ENCODE data around the gene YTHDC2. TPM values are rescaled to one million over a fixed set of nuclear protein-coding genes. Genes with fewer than 3 reads are reported as not detected.

The YTHDC2 gene
- total RNA-seq, 2 donors from 2014 or later = 20.8 to 36.9 TPM

GRCh38 chr5:113531481-113532159, 18.1 kb downstream of the YTHDC2 start:
- intact Hi-C loops (cut with DNase I) = no loop called here
- WGBS, 2 donors = 98 to 100% methylated on average over 2 of the region's 2 CpGs
- DNase-seq (no peak), ATAC-seq (no peak)
- peaks cover 0 to 4% of the 10 kb centered on the region in 2 donors for H3K36me3 ChIP-seq (replicated peaks in 1 of 2; ENCODE audit: insufficient read depth in 1 of 2, low read depth in 2 of 2)
- no peak for TF ChIP-seq CTCF (IDR thresholded peaks at IDR 0.05)
- no peak for TF ChIP-seq POLR2A (IDR thresholded peaks at IDR 0.05)
- H3K27ac ChIP-seq = no peak overlapping the region
- H3K9me3 ChIP-seq = peaks cover 0 to 6% (median 0%) of the 10 kb centered on the region in 3 donors
- H3K4me1 ChIP-seq = no peaks in the 10 kb centered on the region
- H3K4me3 ChIP-seq = no peak overlapping the region
- H3K27me3 ChIP-seq = no peaks in the 10 kb centered on the region

GRCh38 chr5:113538313-113538712, 24.8 kb downstream of the YTHDC2 start:
- Histone ChIP-seq H3K27ac (no peak overlapping the region), H3K9me3 (no peaks in the 10 kb centered on the region), H3K4me3 (no peak overlapping the region), H3K27me3 (no peaks in the 10 kb centered on the region), H3K4me1 (no peaks in the 10 kb centered on the region), H3K36me3 (replicated peaks in 1 of 2; ENCODE audit: insufficient read depth in 1 of 2, low read depth in 2 of 2) (peaks cover 0 to 5% of the 10 kb centered on the region in 2 donors)
- no peak for DNase-seq
- WGBS, 2 donors = 93 to 96% methylated on average over 2 of the region's 2 CpGs
- TF ChIP-seq CTCF (IDR thresholded peaks at IDR 0.05) = no peak
- TF ChIP-seq POLR2A (IDR thresholded peaks at IDR 0.05) = no peak
- ATAC-seq = no peak
- intact Hi-C loops (cut with DNase I) = no loop called here

GRCh38 chr5:113546703-113547183, 33.2 kb downstream of the YTHDC2 start:
- no peaks in the 10 kb centered on the region for H3K9me3 ChIP-seq
- no peak overlapping the region for H3K4me3 ChIP-seq
- TF ChIP-seq CTCF (IDR thresholded peaks at IDR 0.05) (no peak), POLR2A (IDR thresholded peaks at IDR 0.05) (no peak)
- H3K27me3 ChIP-seq = no peaks in the 10 kb centered on the region
- no peaks in the 10 kb centered on the region for H3K4me1 ChIP-seq
- 90 to 91% methylated on average over 3 of the region's 3 CpGs for WGBS, 2 donors
- H3K27ac ChIP-seq = no peak overlapping the region
- intact Hi-C loops (cut with DNase I) = no loop called here
- H3K36me3 ChIP-seq (replicated peaks in 1 of 2; ENCODE audit: insufficient read depth in 1 of 2, low read depth in 2 of 2) = peaks cover 0 to 2% of the 10 kb centered on the region in 2 donors
- DNase-seq = no peak
- ATAC-seq = no peak

GRCh38 chr5:113548396-113548795, 34.9 kb downstream of the YTHDC2 start:
- H3K4me3 ChIP-seq = no peak overlapping the region
- 90 to 97% methylated on average over 2 of the region's 2 CpGs for WGBS, 2 donors
- no peaks in the 10 kb centered on the region for H3K4me1 ChIP-seq
- peaks cover 0 to 3% of the 10 kb centered on the region in 2 donors for H3K36me3 ChIP-seq (replicated peaks in 1 of 2; ENCODE audit: insufficient read depth in 1 of 2, low read depth in 2 of 2)
- no peak for DNase-seq
- no peak for TF ChIP-seq CTCF (IDR thresholded peaks at IDR 0.05)
- no peak for TF ChIP-seq POLR2A (IDR thresholded peaks at IDR 0.05)
- ATAC-seq = no peak
- no peak overlapping the region for H3K27ac ChIP-seq
- H3K27me3 ChIP-seq = no peaks in the 10 kb centered on the region
- H3K9me3 ChIP-seq = no peaks in the 10 kb centered on the region
- intact Hi-C loops (cut with DNase I) = no loop called here

- Histone ChIP-seq H3K9me3 (no peaks in the 10 kb centered on the region), H3K4me3 (no peak overlapping the region), H3K36me3 (replicated peaks in 1 of 2; ENCODE audit: insufficient read depth in 1 of 2, low read depth in 2 of 2) (peaks cover 6 to 7% of the 10 kb centered on the region in 2 donors), H3K4me1 (no peaks in the 10 kb centered on the region), H3K27me3 (no peaks in the 10 kb centered on the region), H3K27ac (no peak overlapping the region)
- ATAC-seq = no peak
- no peak for TF ChIP-seq CTCF (IDR thresholded peaks at IDR 0.05)
- no peak for TF ChIP-seq POLR2A (IDR thresholded peaks at IDR 0.05)
- 92 to 100% methylated on average over 1 of the region's 1 CpG for WGBS, 2 donors
- intact Hi-C loops (cut with DNase I) = no loop called here
- no peak for DNase-seq
Measured at GRCh38 chr5:113552137-113552536, 38.6 kb downstream of the YTHDC2 start.
